HG02798 (cell line): ENCODE results near the gene GRIK5.
"Not testable (repeated sequence)": the region's sequence is repeated elsewhere in the genome, so short reads cannot be mapped to it uniquely, and the experiment has no call there.

Experiments
- ATAC-seq: cut with Tn5 transposase; IDR thresholded peaks from one replicate; pipeline ENCODE4 v1.9.1; 2021; ENCODE audit warnings: mild to moderate bottlenecking; ENCODE audit not compliant: unreplicated experiment, poor library complexity

GRIK5 gene

DNA sequence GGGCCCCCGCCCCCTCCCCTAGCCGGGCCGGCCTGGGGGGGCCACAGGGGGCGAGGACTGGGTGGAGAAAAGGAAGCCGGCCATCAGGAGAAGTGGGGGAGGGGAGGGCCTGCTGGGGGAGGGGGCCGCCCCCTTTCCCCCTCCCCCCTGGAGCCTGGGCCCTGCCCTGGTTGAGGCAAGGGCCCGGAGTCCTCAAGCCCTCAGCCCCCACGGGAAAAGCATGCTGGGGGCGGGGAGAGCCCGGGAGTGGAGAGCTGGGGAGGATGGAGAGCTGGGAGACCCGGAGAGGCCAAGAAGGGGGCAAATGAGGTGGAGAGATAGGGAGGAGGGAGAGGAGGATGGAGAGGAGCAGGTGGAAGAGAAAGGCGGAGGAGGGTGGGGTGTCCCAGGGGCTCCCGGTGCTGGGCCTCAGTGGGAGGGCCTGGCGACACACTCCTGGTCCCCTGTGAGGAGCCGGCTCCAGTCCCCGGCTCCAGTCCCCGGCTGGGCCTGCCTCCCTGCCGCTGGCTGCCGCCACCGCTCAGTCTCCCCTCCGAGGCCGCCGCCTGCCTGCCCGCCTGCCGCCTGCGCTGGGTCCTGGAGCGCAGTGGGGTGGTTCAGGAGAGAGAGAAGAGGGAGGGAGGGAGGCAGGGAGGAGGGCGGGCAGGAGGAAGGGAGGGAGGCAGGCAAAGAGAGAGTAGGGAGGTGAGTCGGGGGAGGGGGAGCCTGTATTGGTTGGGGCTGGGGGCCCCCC is at the start of gene GRIK5:
Gene GRIK5, minus strand, starts transcription at position 588 of the 733 bp plus-strand sequence. CDS start 4,436 bp downstream, outside the sequence.
- no peak for ATAC-seq

GRCh38 chr19:42117076-42117475 is 47.1 kb upstream of the GRIK5 start:
- ATAC-seq = no peak

DNA sequence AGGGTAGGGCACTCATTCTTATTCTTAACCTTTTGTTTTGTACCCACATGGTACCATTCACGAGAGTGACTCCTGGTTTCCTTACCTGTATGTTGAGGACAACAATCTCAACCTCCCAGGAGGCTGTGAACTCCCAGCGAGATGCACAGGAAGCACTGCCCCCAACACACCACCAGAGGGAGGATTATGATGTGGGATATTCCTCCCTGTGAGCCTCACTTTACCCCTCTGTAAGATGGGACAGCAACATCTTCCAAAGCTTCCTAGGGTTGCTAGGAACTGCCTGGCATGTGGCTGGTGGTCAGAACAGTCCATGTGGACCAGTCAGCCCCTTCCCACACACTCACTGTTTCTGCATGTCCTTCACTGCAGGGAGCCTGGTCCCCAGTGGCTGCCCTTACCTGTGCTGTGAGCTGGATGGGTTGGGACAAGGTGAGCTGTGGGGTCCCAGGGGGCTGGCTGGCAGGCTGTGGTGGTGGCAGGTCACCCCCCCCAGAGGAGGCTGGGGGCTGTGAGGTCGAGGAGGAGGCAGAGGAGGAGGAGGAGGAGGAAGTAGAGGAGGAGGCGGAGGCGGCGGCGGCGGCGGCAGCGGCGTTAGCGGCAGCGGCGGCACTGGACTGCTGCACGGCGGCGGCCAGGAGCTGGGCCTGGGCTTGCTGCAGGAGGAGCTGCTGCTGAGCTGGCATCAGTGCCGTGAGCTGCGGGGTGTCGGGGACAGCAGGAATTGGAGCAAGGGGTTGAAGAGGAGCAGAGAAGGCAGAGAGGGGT is 46.5 kb upstream of the GRIK5 start:
- ATAC-seq = no peak

GRCh38 chr19:42115705-42116104 is 45.7 kb upstream of the GRIK5 start:
- no peak for ATAC-seq

GRCh38 chr19:42115219-42115618 is 45.2 kb upstream of the GRIK5 start:
- ATAC-seq = no peak

GRCh38 chr19:42114412-42114811 is 44.4 kb upstream of the GRIK5 start:
- ATAC-seq = peak; percentile 75

DNA sequence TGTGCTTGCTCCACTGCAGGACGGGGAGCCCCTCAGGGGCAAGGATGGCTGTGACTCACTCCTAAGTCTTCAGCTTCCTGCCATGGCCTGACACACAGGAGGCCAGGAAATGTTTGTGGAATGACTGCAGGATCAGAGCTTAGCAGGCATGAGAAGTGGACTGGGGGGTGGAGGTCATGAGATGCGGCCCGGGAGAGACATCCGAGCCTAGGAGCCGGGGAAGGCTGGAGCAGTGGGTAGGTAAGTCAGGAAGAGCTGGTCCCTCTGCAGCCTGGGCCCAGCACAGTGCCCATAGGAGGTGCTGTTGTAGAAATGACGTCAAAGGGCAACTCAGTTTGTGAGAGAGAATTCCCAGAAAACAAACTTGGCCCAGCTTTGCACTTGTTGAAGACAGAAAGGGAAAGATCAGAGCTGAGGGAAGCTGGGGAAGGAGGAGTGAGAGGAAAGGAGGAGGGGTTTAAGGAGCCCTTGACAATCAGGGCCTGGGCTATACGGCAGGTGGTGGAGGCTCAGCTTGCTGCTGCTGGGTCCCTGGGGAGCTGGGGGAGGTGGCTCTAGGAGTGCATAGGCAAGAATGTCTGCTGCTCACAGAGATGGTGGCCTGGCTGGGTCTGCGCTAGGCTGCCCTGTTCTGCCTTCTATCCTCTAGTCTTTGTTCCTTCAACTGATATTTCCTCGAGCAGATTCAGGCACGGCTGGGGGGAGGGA is 43.8 kb upstream of the GRIK5 start:
- ATAC-seq = peak; percentile 55

- no peak for ATAC-seq
These were observed 41.8 kb upstream of the GRIK5 start for GRCh38 chr19:42111811-42112210.

- no peak for ATAC-seq
These were observed 41.4 kb upstream of the GRIK5 start for GRCh38 chr19:42111384-42111783.

GRCh38 chr19:42110658-42111057 is 40.7 kb upstream of the GRIK5 start:
- no peak for ATAC-seq

- ATAC-seq = no peak
These were observed 39.9 kb upstream of the GRIK5 start for GRCh38 chr19:42109896-42110295.

DNA sequence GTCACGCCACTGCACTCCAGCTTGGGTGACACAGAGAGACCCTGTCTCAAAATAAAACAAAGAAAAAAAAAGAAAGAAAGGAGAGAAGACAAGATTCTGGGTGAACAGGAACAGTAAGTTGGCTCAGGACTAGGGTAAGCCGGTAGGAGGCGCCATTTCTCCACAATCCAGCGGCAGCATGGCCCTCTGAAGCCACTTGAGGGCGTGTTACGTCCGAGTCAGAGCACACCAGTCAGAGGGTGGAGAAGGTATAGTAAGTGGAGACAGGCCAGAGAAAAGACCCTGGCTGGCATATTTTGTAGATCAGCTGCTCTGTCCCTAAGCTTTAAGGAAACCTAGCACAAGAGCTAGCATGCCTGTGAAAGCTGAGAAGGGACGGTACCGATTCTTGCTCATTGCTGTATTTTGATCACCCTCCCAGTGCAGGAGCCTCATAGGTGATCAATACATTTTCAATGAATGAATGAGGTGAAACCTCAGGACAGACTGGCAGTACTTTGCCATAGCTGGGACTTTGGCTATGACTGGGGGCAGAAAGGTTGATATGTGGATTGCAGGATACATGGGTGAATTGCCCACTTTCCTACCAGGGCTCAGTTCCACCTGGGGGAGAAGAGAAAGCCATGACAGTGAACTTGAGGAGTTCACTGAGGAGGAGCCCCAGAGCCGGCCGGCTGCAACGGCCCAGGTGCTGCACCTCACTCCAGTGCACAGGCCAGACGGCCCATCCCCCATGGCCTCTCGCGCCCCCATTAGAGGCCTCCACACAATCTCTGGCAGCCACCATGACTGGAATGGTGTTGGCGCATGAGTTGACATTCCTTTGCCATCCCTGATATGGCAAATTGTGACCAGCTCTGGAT is 38.8 kb upstream of the GRIK5 start:
- no peak for ATAC-seq

GRCh38 chr19:42105368-42105767 is 35.4 kb upstream of the GRIK5 start:
- no peak for ATAC-seq

DNA sequence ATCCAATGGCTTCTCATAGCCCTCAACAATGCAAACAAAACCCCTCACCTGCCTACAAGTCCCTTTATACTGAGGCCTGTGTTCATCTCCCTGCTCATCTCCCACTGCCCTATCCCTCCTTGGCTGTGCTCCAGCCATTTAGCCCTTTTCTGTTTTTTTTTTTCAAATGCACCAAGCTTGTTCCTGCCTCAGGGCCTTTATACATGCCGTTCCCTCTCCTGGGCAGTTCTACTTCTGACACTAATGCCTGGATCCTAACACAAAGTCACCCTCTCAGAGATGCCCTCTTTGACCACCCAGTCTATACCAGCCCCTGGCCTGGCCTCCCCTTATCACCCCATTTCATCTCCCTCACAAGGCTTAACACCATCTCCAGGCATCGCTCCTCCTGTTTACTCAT is 32.9 kb upstream of the GRIK5 start:
- no peak for ATAC-seq

DNA sequence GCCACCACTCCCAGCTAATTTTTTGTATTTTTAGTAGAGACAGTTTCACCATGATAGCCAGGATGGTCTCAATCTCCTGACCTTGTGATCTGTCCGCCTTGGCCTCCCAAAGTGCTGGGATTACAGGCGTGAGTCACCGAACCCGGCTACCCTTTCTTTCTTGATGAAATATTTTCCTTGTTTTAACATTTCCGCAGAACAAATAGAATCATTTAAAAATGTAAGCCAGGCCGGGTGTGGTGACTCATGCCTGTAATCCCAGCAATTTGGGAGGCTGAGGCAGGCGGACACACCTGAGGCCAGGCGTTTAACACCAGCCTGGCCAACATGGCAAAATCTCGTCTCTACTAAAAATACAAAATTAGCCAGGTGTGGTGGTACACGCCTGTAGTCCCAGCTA is 30.2 kb upstream of the GRIK5 start:
- not testable (repeated sequence) for ATAC-seq

- no peak for ATAC-seq
These were observed 29.4 kb upstream of the GRIK5 start for GRCh38 chr19:42099336-42099925.

DNA sequence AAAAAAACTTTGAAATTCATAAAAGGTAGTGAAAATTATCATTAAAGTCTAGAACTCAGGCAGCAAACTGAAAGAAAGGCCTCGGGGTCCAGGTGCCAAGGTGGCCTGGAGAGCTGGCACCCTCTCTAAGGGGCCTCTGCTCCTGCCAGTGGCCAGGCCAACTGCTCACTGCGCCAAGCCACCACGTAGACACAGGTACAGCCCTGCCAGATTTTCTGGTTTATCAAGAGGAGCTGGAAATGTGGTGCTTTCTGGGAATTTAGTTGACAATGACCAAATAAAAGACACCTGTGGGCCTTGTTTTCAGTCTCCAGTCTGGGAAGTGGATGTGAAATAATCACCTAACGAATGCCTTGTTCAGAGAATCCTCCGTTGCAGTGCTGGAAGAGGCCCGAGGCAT is 28.8 kb upstream of the GRIK5 start:
- no peak for ATAC-seq

GRCh38 chr19:42097461-42097860 is 27.5 kb upstream of the GRIK5 start:
- ATAC-seq = no peak

- no peak for ATAC-seq
These were observed 26.3 kb upstream of the GRIK5 start for GRCh38 chr19:42096255-42096837.
